Neuron (in vitro differentiated cells): ENCODE results near the gene INPP5B.

ENCODE experiments used
- H2AFZ ChIP-seq: one replicate; pipeline ENCODE4 v1.6.1; 2013; ENCODE audit warnings: low read depth, mild to moderate bottlenecking, inconsistent platforms, low read length, moderate library complexity
- H3K27me3 ChIP-seq: one replicate; pipeline ENCODE4 v1.6.1; 2013; ENCODE audit warnings: low read length; ENCODE audit not compliant: insufficient read depth
- H3K36me3 ChIP-seq: one replicate; pipeline ENCODE4 v1.6.1; 2013; ENCODE audit warnings: low read length; ENCODE audit not compliant: insufficient read depth
- H3K4me1 ChIP-seq: one replicate; pipeline ENCODE4 v1.6.1; 2013; ENCODE audit warnings: low read length; ENCODE audit not compliant: insufficient read depth
- H3K4me3 ChIP-seq: 2 replicates; pipeline ENCODE4 v1.5.1; 2013; ENCODE audit warnings: mild to moderate bottlenecking, low read length, moderate library complexity
- H3K9me3 ChIP-seq: one replicate; pipeline ENCODE4 v1.6.1; 2013; ENCODE audit warnings: low read length

Gene INPP5B

DNA sequence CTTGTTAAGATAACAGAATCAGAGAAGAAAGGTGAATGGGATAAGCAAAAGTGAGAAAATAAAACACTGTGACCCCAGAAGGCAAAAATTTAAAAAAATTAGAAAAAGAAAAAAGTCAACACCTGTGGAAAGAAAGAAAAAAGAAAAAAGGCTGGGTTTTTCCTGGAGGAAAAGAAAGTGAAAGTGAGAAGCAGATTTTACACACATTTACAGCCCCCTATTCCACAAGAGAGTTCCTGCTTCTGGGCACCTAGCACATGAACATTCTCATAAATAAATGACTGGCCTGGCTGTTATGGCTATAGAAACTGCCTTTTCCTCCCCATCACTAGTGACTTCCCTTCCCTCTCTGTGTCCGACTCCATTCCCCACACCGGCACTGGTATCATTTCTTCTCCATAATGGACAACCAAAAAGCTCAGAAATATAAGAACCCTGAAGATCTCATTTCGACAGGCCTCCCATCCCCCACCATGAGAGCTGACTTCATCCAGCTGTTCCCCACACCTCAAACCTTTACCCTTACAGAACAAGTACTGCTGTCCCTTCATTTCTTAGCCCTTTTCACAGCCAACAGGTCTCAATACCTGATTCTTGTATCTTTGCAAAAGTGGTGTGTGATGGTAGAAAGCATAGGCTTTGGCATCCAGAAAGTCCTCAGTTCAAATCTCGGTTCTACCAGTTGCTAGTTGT is 100.1 kb downstream of the INPP5B start:
- Histone ChIP-seq H3K4me3 (no peak overlapping the region), H2AFZ (no peak overlapping the region), H3K4me1 (no peaks in the 10 kb centered on the region), H3K9me3 (no peaks in the 10 kb centered on the region), H3K27me3 (no peaks in the 10 kb centered on the region), H3K36me3 (peaks cover 12% of the 10 kb centered on the region)

DNA sequence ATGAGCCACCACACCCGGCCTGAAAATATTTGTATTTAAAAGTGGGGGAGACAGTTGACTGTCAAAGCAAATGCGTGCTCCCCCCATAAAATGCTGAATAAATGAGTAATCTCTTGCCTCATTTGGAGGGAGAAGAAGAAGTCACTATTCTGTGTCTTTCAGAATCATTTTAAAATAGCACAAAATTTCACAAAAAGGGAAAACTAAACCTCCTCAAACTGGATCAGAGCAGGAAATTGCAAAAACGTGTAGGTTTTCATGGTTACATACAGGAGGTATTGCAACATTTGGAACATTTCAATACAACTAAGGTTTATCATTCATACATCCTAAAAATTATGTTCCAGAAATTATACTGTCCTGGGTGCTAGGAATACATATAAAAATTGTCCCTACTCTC is 101.1 kb downstream of the INPP5B start:
- H3K9me3 ChIP-seq: no peaks in the 10 kb centered on the region

GRCh38 chr1:37845049-37845646 is 101.7 kb downstream of the INPP5B start:
- Histone ChIP-seq H3K27me3 (no peaks in the 10 kb centered on the region), H3K9me3 (no peaks in the 10 kb centered on the region), H3K36me3 (peaks cover 10% of the 10 kb centered on the region), H2AFZ (no peak overlapping the region), H3K4me3 (no peak overlapping the region), H3K4me1 (no peaks in the 10 kb centered on the region)

More for the DNA sequence above, 101.1 kb downstream of the INPP5B start:
- H3K36me3 ChIP-seq: peaks cover 12% of the 10 kb centered on the region
- no peak overlapping the region for H3K4me3 ChIP-seq
- H3K27me3 ChIP-seq: no peaks in the 10 kb centered on the region
- no peak overlapping the region for H2AFZ ChIP-seq
- H3K4me1 ChIP-seq: no peaks in the 10 kb centered on the region

DNA sequence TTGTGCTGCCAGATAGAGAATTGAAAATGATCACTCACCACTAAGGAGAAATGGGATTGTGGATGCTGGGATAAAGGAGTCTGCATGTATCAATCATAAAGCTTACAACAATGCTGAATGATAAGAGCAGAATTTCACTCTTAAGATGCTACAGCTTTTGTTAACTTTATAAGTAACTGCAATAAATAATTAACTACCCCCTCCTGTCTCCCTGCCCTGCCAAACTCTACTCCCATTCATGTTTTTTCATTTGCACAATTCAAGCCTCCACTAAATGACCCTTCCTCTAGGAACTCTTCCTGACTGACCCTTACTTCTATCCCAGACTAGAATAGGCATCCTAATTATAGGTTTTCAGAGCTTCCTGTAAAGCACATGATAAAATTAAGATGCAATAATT is 102.3 kb downstream of the INPP5B start:
- no peaks in the 10 kb centered on the region for H3K4me1 ChIP-seq
- H3K27me3 ChIP-seq: no peaks in the 10 kb centered on the region
- H3K9me3 ChIP-seq: no peaks in the 10 kb centered on the region
- no peak overlapping the region for H3K4me3 ChIP-seq
- H3K36me3 ChIP-seq: peaks cover 11% of the 10 kb centered on the region
- H2AFZ ChIP-seq: no peak overlapping the region

DNA sequence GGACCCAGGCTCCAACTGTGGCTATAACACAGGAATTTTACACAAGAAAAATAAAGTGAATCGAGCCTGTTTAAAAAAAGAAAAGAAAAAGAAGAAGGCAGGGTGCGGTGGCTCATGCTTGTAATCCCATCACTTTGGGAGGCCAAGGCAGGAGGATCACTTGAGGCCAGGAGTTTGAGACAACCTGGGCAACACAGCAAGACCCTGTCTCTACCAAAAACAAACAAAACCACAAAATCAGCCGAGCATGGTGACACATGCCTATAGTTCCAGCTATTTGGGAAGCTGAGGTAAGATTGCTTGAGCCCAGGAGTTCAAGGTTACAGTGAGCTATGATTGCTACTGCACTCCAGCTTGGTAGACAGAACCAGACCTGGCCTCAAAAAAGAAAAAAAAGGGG is 105.2 kb downstream of the INPP5B start:
- peaks cover 29% of the 10 kb centered on the region for H3K36me3 ChIP-seq
- no peak overlapping the region for H3K4me3 ChIP-seq

GRCh38 chr1:37840711-37841110 is 106.1 kb downstream of the INPP5B start:
- Histone ChIP-seq H2AFZ (no peak overlapping the region), H3K9me3 (no peaks in the 10 kb centered on the region), H3K4me3 (no peak overlapping the region), H3K4me1 (no peaks in the 10 kb centered on the region), H3K36me3 (peaks cover 36% of the 10 kb centered on the region), H3K27me3 (no peaks in the 10 kb centered on the region)

More for the DNA sequence above, 105.2 kb downstream of the INPP5B start:
- Histone ChIP-seq H2AFZ (no peak overlapping the region), H3K27me3 (no peaks in the 10 kb centered on the region), H3K9me3 (no peaks in the 10 kb centered on the region), H3K4me1 (no peaks in the 10 kb centered on the region)

DNA sequence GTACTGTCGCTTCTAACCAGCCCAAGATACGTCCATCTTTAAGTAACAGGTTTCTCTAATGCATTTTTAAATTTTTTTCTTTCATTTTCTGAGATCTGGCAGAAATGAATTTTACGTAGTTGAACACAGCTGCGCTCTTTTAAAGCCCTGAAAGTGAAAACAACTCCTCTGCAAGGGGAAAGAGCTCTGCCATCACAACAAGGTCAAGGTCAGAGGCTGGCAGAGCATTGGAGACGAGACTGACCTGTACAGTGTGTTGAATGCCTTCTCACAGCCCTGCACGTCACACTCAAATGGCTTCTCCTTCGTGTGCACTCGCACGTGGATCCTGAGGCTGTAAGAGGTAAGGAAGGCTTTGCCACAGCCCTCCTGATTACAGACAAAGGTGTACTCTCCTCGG is 107.2 kb downstream of the INPP5B start:
- H3K27me3 ChIP-seq: no peaks in the 10 kb centered on the region
- H2AFZ ChIP-seq: no peak overlapping the region
- H3K9me3 ChIP-seq: no peaks in the 10 kb centered on the region
- H3K4me1 ChIP-seq: no peaks in the 10 kb centered on the region
- peaks cover 43% of the 10 kb centered on the region for H3K36me3 ChIP-seq
- no peak overlapping the region for H3K4me3 ChIP-seq

- Histone ChIP-seq H3K36me3 (peaks cover 62% of the 10 kb centered on the region), H3K9me3 (no peaks in the 10 kb centered on the region), H3K4me3 (no peak overlapping the region), H2AFZ (no peak overlapping the region), H3K4me1 (no peaks in the 10 kb centered on the region), H3K27me3 (no peaks in the 10 kb centered on the region)
Measured at GRCh38 chr1:37836788-37837187, 110.1 kb downstream of the INPP5B start.

- no peaks in the 10 kb centered on the region for H3K27me3 ChIP-seq
- H3K36me3 ChIP-seq: peaks cover 61% of the 10 kb centered on the region
- no peak overlapping the region for H2AFZ ChIP-seq
- H3K4me3 ChIP-seq: no peak overlapping the region
- no peaks in the 10 kb centered on the region for H3K9me3 ChIP-seq
- no peaks in the 10 kb centered on the region for H3K4me1 ChIP-seq
Measured at GRCh38 chr1:37831809-37832208, 115.0 kb downstream of the INPP5B start.

- Histone ChIP-seq H3K4me1 (no peaks in the 10 kb centered on the region), H3K9me3 (no peaks in the 10 kb centered on the region), H3K27me3 (no peaks in the 10 kb centered on the region), H3K36me3 (peaks cover 60% of the 10 kb centered on the region), H3K4me3 (no peak overlapping the region), H2AFZ (no peak overlapping the region)
Measured at GRCh38 chr1:37831109-37831508, 115.7 kb downstream of the INPP5B start.

- Histone ChIP-seq H2AFZ (no peak overlapping the region), H3K27me3 (no peaks in the 10 kb centered on the region), H3K4me3 (no peak overlapping the region), H3K9me3 (no peaks in the 10 kb centered on the region), H3K4me1 (no peaks in the 10 kb centered on the region), H3K36me3 (peaks cover 44% of the 10 kb centered on the region)
Measured at GRCh38 chr1:37828410-37829074, 118.3 kb downstream of the INPP5B start.

GRCh38 chr1:37825506-37825905 is 121.3 kb downstream of the INPP5B start:
- Histone ChIP-seq H3K4me3 (no peak overlapping the region), H3K36me3 (peaks cover 51% of the 10 kb centered on the region), H3K27me3 (no peaks in the 10 kb centered on the region), H3K4me1 (no peaks in the 10 kb centered on the region), H3K9me3 (no peaks in the 10 kb centered on the region), H2AFZ (no peak overlapping the region)

DNA sequence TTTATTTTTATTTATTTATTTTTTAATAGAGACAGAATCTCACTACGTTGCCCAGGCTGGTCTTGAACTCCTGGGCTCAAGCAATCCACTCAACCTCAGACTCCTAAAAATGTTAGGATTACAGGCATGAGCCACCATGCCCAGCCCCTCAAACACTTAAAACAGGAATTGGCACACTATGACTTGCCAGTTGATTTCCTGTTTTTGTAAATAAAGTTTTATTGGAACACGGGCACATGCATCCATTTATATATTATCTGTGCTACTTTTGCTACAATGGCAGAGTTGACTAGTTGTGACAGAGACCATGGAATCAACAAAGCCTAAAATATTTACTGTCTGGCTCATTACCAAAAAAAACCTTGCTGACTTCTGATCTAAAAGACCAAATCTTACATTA is 122.9 kb downstream of the INPP5B start:
- Histone ChIP-seq H3K36me3 (peaks cover 59% of the 10 kb centered on the region), H3K4me3 (no peak overlapping the region)

More for the DNA sequence above, 122.9 kb downstream of the INPP5B start:
- H3K9me3 ChIP-seq: no peaks in the 10 kb centered on the region
- no peak overlapping the region for H2AFZ ChIP-seq
- no peaks in the 10 kb centered on the region for H3K27me3 ChIP-seq
- no peaks in the 10 kb centered on the region for H3K4me1 ChIP-seq
